IMR-90 (cell line): Measurements from ENCODE around the gene KIAA1328. TPM values are rescaled to one million over a fixed set of nuclear protein-coding genes. Genes with fewer than 3 reads are reported as not detected.

Experiments
- ATAC-seq: fragments of 200-7000 bp; cut with Tn5 transposase; 2 replicates; pipeline ENCODE4 v1.9.1; 2020; ENCODE audit warnings: low read depth, mild to moderate bottlenecking, moderate library complexity
- BruUV-seq: library from RNA; stranded (reverse); fragments of 400-500 nt; replicated peaks from 2 replicates; lab custom pipeline; 2021; lab: Mats Ljungman, UMichigan
- CTCF ChIA-PET: fragments of 300-600 bp; formaldehyde crosslinking; extraction: SDS; loops from one replicate; lab custom pipeline; 2021; ENCODE audit warnings: antibody characterized with exemption; lab: Yijun Ruan, JAX
- POLR2A ChIA-PET: fragments of 300-600 bp; sonication (Branson Sonifier 250); formaldehyde crosslinking; loops from one replicate; lab custom pipeline; 2022; ENCODE audit warnings: antibody characterized with exemption; ENCODE audit not compliant: unreplicated experiment; lab: Charles Lee
- DNase-seq: peaks from one replicate; pipeline ENCODE4 v3.0.0; 2013
- H2AFZ ChIP-seq: replicated peaks from 2 replicates; pipeline ENCODE3; 2013; ENCODE audit warnings: low read length, mild to moderate bottlenecking; ENCODE audit not compliant: poor library complexity
- H2AK5ac ChIP-seq: 2 replicates; pipeline ENCODE4 v1.6.1; 2013; ENCODE audit warnings: low read depth, low read length, inconsistent platforms
- H2AK9ac ChIP-seq: replicated peaks from 2 replicates; pipeline ENCODE3; 2013; ENCODE audit warnings: mild to moderate bottlenecking, low read depth, low read length, moderate library complexity; ENCODE audit not compliant: poor library complexity
- H2BK120ac ChIP-seq: 2 replicates; pipeline ENCODE4 v1.6.1; 2013; ENCODE audit warnings: low read depth, low read length, inconsistent platforms
- H2BK15ac ChIP-seq: 3 replicates; pipeline ENCODE4 v1.6.1; 2013; ENCODE audit warnings: low read depth, low read length, inconsistent platforms
- H2BK20ac ChIP-seq: 2 replicates; pipeline ENCODE4 v1.6.1; 2013; ENCODE audit warnings: low read depth, mild to moderate bottlenecking, inconsistent platforms, low read length, moderate library complexity
- H2BK5ac ChIP-seq: 2 replicates; pipeline ENCODE4 v1.6.1; 2013; ENCODE audit warnings: mild to moderate bottlenecking, low read depth, low read length, inconsistent platforms; ENCODE audit not compliant: poor library complexity, severe bottlenecking
- H3K14ac ChIP-seq: replicated peaks from 2 replicates; pipeline ENCODE4 v1.6.1; 2013; ENCODE audit warnings: low read depth, low read length, inconsistent platforms
- H3K18ac ChIP-seq: 2 replicates; pipeline ENCODE4 v1.6.1; 2013; ENCODE audit warnings: low read depth, low read length, control low read depth
- H3K23ac ChIP-seq: 2 replicates; pipeline ENCODE4 v1.6.1; 2013; ENCODE audit warnings: low read depth, low read length, inconsistent platforms
- H3K27ac ChIP-seq: 2 replicates; pipeline ENCODE4 v1.5.1; 2013; ENCODE audit warnings: mild to moderate bottlenecking, control low read depth, low read length; ENCODE audit not compliant: insufficient read depth
- H3K27me3 ChIP-seq: 2 replicates; pipeline ENCODE4 v1.6.1; 2013; ENCODE audit warnings: low read length; ENCODE audit not compliant: control insufficient read depth, insufficient read depth
- H3K36me3 ChIP-seq: 2 replicates; pipeline ENCODE4 v1.6.1; 2013; ENCODE audit warnings: low read length, mixed read lengths; ENCODE audit not compliant: control insufficient read depth, insufficient read depth
- H3K4ac ChIP-seq: 2 replicates; pipeline ENCODE4 v1.6.1; 2013; ENCODE audit warnings: low read depth, low read length, inconsistent platforms
- H3K4me1 ChIP-seq: 2 replicates; pipeline ENCODE4 v1.6.1; 2013; ENCODE audit warnings: low read length, mixed read lengths; ENCODE audit not compliant: control insufficient read depth, insufficient read depth
- H3K4me2 ChIP-seq: 2 replicates; pipeline ENCODE4 v1.6.1; 2013; ENCODE audit warnings: low read depth, mild to moderate bottlenecking, control low read depth, low read length, moderate library complexity
- H3K4me3 ChIP-seq: 2 replicates; pipeline ENCODE4 v1.5.1; 2013; ENCODE audit warnings: low read depth, mild to moderate bottlenecking, control low read depth, low read length, moderate library complexity; ENCODE audit not compliant: insufficient read depth
- H3K56ac ChIP-seq: 2 replicates; pipeline ENCODE4 v1.6.1; 2013; ENCODE audit warnings: low read length, inconsistent platforms; ENCODE audit not compliant: insufficient read depth; ENCODE audit errors: extremely low read depth
- H3K79me1 ChIP-seq, 2 experiments: 2 replicates each; pipeline ENCODE4 v1.6.1; 2013; ENCODE audit warnings: low read length in 2 of 2, inconsistent platforms in 1 of 2, low read depth in 1 of 2
- H3K9ac ChIP-seq: 2 replicates; pipeline ENCODE4 v1.6.1; 2013; ENCODE audit warnings: low read depth, low read length, control low read depth
- H3K9me1 ChIP-seq: 2 replicates; pipeline ENCODE4 v1.6.1; 2013; ENCODE audit warnings: low read length, inconsistent platforms; ENCODE audit not compliant: insufficient read depth
- H3K9me3 ChIP-seq: 2 replicates; pipeline ENCODE4 v1.6.1; 2013; ENCODE audit warnings: low read length; ENCODE audit not compliant: control insufficient read depth, insufficient read depth
- H4K20me1 ChIP-seq: 2 replicates; pipeline ENCODE4 v1.6.1; 2013; ENCODE audit warnings: low read length, inconsistent platforms; ENCODE audit not compliant: insufficient read depth
- H4K5ac ChIP-seq: 2 replicates; pipeline ENCODE4 v1.6.1; 2013; ENCODE audit warnings: mild to moderate bottlenecking, low read depth, low read length, control low read depth
- H4K8ac ChIP-seq, 2 experiments: 2 replicates each; pipeline ENCODE4 v1.6.1; 2013; ENCODE audit warnings: low read depth in 2 of 2, low read length in 2 of 2, control low read depth in 1 of 2, inconsistent platforms in 1 of 2
- H4K91ac ChIP-seq: 2 replicates; pipeline ENCODE4 v1.6.1; 2013; ENCODE audit warnings: low read depth, low read length, inconsistent platforms; ENCODE audit not compliant: insufficient read depth
- BHLHE40 ChIP-seq: fragments of 150-350 bp; IDR thresholded peaks from 2 replicates; pipeline ENCODE4 v1.6.1; 2016; ENCODE audit warnings: mild to moderate bottlenecking, low read depth, low read length
- CHD1 ChIP-seq: IDR thresholded peaks from 2 replicates; pipeline ENCODE4 v1.6.1; 2012; ENCODE audit warnings: low read depth, low read length, improper control_type of control experiment
- FOS ChIP-seq: fragments of 150-350 bp; IDR thresholded peaks from 2 replicates; pipeline ENCODE4 v1.6.1; 2016; ENCODE audit warnings: low read depth, low read length
- MAFK ChIP-seq: IDR thresholded peaks from 2 replicates; pipeline ENCODE4 v1.6.1; 2012; ENCODE audit warnings: low read depth, low read length, improper control_type of control experiment
- MAZ ChIP-seq: IDR thresholded peaks from 2 replicates; pipeline ENCODE4 v1.6.1; 2012; ENCODE audit warnings: low read depth, mild to moderate bottlenecking, low read length, improper control_type of control experiment, moderate library complexity, borderline replicate concordance
- MXI1 ChIP-seq: IDR thresholded peaks from 2 replicates; pipeline ENCODE4 v1.6.1; 2012; ENCODE audit warnings: low read depth, mild to moderate bottlenecking, low read length, moderate library complexity, borderline replicate concordance
- RCOR1 ChIP-seq: IDR thresholded peaks from 2 replicates; pipeline ENCODE4 v1.6.1; 2012; ENCODE audit warnings: mild to moderate bottlenecking, low read length, improper control_type of control experiment; ENCODE audit not compliant: insufficient replicate concordance
- SMC3 ChIP-seq: fragments of 150-350 bp; IDR thresholded peaks from 2 replicates; pipeline ENCODE4 v1.6.1; 2016; ENCODE audit warnings: low read depth, mild to moderate bottlenecking, antibody characterized with exemption, low read length, moderate library complexity
- WGBS, 2 experiments: methylation state at CpG; one replicate each; pipeline versions ENCODE4 v1.1.5 to v1.1.7; 2013; ENCODE audit warnings: missing lambda C conversion rate in 2 of 2; ENCODE audit not compliant: insufficient read length in 1 of 2; ENCODE audit errors: extremely low coverage in 2 of 2; 5-methylcytosine and 5-hydroxymethylcytosine counted together
- dilution Hi-C: fragments of 300-500 bp; cut with HindIII; formaldehyde crosslinking; loops from one replicate; pipeline ENCODE4 v1.14.3; 2018; ENCODE audit warnings: low sequenced_read_pairs; ENCODE audit not compliant: unreplicated experiment
- in situ Hi-C: fragments of 300-500 bp; cut with MboI; formaldehyde crosslinking; loops from 3 replicates; pipeline ENCODE4 v1.14.3; 2019; ENCODE audit warnings: low sequenced_read_pairs, inconsistent platforms, mixed read lengths
- intact Hi-C: fragments of 100-400 bp; cut with micrococcal nuclease; formaldehyde crosslinking; loops from 2 replicates; pipeline ENCODE4 v1.10.0; 2022
- polyA plus RNA-seq, 3 experiments: library from polyadenylated mRNA; depleted of rRNA; stranded (reverse); fragments of >200 nt; gene quantifications; 2 replicates each; pipeline ENCODE4 v1.2.3, GENCODE V29; 2012; ENCODE audit warnings: low replicate concordance in 1 of 3
- total RNA-seq: library from RNA; depleted of rRNA; stranded (reverse); fragments of >200 nt; gene quantifications from 2 replicates; pipeline ENCODE4 v1.2.3, GENCODE V29; 2012
- TF ChIP-seq, protein P1 (sequence below): conservative IDR thresholded peaks from 2 replicates; pipeline ENCODE4 v1.5.1; 2012; ENCODE audit warnings: mild to moderate bottlenecking, low read depth, low read length, improper control_type of control experiment

The KIAA1328 gene
- total and polyA plus RNA-seq, 2 of the 4 experiments (the other 2 are of a cell fraction), result 2.4 to 7.0 TPM

DNA sequence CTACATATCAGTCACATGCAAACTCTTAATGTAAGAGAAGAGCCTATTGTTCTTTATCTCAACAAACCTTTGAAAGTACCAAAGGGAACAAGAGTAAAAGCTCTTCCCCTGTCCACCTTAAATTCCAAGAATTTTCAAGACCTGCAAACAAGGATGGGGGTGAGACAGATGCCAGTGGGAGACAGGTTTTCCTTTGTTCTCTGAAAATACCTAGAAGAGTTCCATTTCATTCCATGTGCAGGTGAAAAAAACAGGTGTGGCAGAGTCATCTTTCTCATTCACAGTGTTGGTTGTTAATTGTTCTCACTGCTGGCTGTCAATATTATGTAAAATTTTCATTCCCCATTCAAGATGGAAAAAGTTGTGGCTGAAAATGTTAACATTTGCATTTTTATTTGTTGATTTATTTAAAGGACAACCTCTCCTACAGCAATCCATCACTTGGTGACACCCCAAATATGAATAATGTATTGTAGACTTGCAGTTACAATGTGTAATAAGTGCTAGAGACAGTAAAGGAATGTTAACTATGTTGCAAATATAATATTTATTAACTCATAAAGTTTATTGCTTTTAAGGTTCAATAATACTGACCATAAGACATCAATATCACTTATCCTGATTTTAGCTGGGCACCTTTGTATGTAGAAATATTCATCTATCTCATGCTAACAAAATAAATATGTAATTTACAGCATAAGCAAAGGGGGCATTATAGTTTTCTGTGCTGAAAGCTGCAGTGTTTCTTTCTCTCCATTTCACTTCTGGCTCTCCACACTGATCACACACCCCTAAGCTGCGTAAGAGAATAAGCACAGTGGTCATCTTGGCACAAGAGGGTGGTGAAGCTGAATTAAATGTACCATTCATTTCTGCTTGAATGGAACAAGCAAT is 347.0 kb downstream of the KIAA1328 start:
- intact Hi-C loops, result no loop called here
- in situ Hi-C loops, result no loop called here
- H3K36me3 ChIP-seq, result no peaks in the 10 kb centered on the region
- no peak overlapping the region for H3K4me2 ChIP-seq
- no peak overlapping the region for H2BK120ac ChIP-seq
- H2BK5ac ChIP-seq, result no peak overlapping the region
- TF ChIP-seq MXI1, result no peak
- no peak for TF ChIP-seq MAZ
- TF ChIP-seq SMC3, result no peak
- TF ChIP-seq, protein P1, sequence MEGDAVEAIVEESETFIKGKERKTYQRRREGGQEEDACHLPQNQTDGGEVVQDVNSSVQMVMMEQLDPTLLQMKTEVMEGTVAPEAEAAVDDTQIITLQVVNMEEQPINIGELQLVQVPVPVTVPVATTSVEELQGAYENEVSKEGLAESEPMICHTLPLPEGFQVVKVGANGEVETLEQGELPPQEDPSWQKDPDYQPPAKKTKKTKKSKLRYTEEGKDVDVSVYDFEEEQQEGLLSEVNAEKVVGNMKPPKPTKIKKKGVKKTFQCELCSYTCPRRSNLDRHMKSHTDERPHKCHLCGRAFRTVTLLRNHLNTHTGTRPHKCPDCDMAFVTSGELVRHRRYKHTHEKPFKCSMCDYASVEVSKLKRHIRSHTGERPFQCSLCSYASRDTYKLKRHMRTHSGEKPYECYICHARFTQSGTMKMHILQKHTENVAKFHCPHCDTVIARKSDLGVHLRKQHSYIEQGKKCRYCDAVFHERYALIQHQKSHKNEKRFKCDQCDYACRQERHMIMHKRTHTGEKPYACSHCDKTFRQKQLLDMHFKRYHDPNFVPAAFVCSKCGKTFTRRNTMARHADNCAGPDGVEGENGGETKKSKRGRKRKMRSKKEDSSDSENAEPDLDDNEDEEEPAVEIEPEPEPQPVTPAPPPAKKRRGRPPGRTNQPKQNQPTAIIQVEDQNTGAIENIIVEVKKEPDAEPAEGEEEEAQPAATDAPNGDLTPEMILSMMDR, result no peak
- TF ChIP-seq MAFK, result no peak
- no peak for TF ChIP-seq RCOR1
- TF ChIP-seq BHLHE40, result no peak
- TF ChIP-seq FOS, result no peak
- no peak for TF ChIP-seq CHD1
- H3K79me1 ChIP-seq, result no peaks in the 10 kb centered on the region
- H4K5ac ChIP-seq, result no peak overlapping the region
- DNase-seq, result no peak
- H2AK5ac ChIP-seq, result no peak overlapping the region
- H3K9ac ChIP-seq, result no peak overlapping the region
- H3K4ac ChIP-seq, result no peak overlapping the region
- BruUV-seq, result no TSS peak
- no peak overlapping the region for H2BK15ac ChIP-seq
- no peak overlapping the region for H2BK20ac ChIP-seq
- no peaks in the 10 kb centered on the region for H4K20me1 ChIP-seq
- H3K23ac ChIP-seq, result no peak overlapping the region
- H2AK9ac ChIP-seq, result no peak overlapping the region
- H4K8ac ChIP-seq, result no peak overlapping the region
- POLR2A ChIA-PET, result no interaction called here
- no peaks in the 10 kb centered on the region for H3K9me1 ChIP-seq
- no peak overlapping the region for H3K56ac ChIP-seq
- no peak overlapping the region for H3K4me3 ChIP-seq
- no peak for ATAC-seq
- no peaks in the 10 kb centered on the region for H3K27me3 ChIP-seq
- H2AFZ ChIP-seq, result no peak overlapping the region
- CTCF ChIA-PET, result no interaction called here
- no peak overlapping the region for H3K27ac ChIP-seq
- H4K91ac ChIP-seq, result no peak overlapping the region
- no peak overlapping the region for H3K18ac ChIP-seq
- H3K14ac ChIP-seq, result no peak overlapping the region
- no peaks in the 10 kb centered on the region for H3K4me1 ChIP-seq
- no peaks in the 10 kb centered on the region for H3K9me3 ChIP-seq
- dilution Hi-C loops, result no loop called here
- WGBS, 2 experiments, result no CpG with 5 or more reads among the region's 1 CpG
